ENCODE measurements around the gene SP1. TPM values are rescaled to one million over a fixed set of nuclear protein-coding genes. Genes with fewer than 3 reads are reported as not detected.

SP1 gene
- total RNA-seq, 1 experiment from 2014 or later = 76.8 TPM

GRCh38 chr12:53378222-53378621 lies 1.8 kb upstream of the SP1 start:
- Histone ChIP-seq H2BK20ac (ENCODE audit: low read depth, low read length, poor library complexity, severe bottlenecking) (no peak overlapping the region), H2BK5ac (ENCODE audit: insufficient read length, low read length) (no peak overlapping the region), H3K23ac (ENCODE audit: insufficient read length, low read depth, low read length) (no peak overlapping the region), H3K14ac (ENCODE audit: insufficient read depth, low read length) (no peak overlapping the region), H2AK5ac (ENCODE audit: insufficient read length, low read length) (no peak overlapping the region), H3K4me2 (ENCODE audit: insufficient read depth, insufficient read length, low read length) (no peak overlapping the region), H3K79me2 (ENCODE audit: insufficient read depth, low read length) (peaks cover 12% of the 10 kb centered on the region; the same call in 1 of the 2 replicates), H3K4ac (ENCODE audit: low read depth, low read length) (no peak overlapping the region), H3K27me3 (ENCODE audit: insufficient read depth, low read length) (no peaks in the 10 kb centered on the region), H2BK15ac (ENCODE audit: low read depth, low read length) (no peak overlapping the region), H4K91ac (ENCODE audit: insufficient read length, low read depth, low read length) (no peak overlapping the region), H4K8ac (replicated peaks; ENCODE audit: insufficient read length, low read depth, low read length) (no peak overlapping the region), H2BK120ac (ENCODE audit: low read depth, low read length, poor library complexity, severe bottlenecking) (no peak overlapping the region), H4K20me1 (ENCODE audit: control insufficient read depth, insufficient read depth, insufficient read length) (no peaks in the 10 kb centered on the region), H3K27ac (ENCODE audit: insufficient read length, low read depth, low read length) (peak overlapping the region; percentile 71), H2AFZ (ENCODE audit: low read length) (no peak overlapping the region), H3K4me1 (ENCODE audit: insufficient read depth, low read length) (peaks cover 1% of the 10 kb centered on the region), H3K79me1 (ENCODE audit: insufficient read depth, low read depth, low read length, poor library complexity, severe bottlenecking) (peaks cover 8% of the 10 kb centered on the region), H3K9me3 (ENCODE audit: control insufficient read depth, low read depth, low read length) (no peaks in the 10 kb centered on the region), H2BK12ac (ENCODE audit: insufficient read length, low read depth, low read length) (no peak overlapping the region), H3K23me2 (ENCODE audit: insufficient read length, low read depth, low read length, poor library complexity, severe bottlenecking) (peaks cover 3% of the 10 kb centered on the region), H3K56ac (ENCODE audit: insufficient read length, low read depth, low read length) (no peak overlapping the region), H3K18ac (ENCODE audit: insufficient read length, low read depth, low read length) (no peak overlapping the region), H3T11ph (ENCODE audit: low read length) (no peak overlapping the region), H3K9ac (ENCODE audit: extremely low read depth, insufficient read length, low read length) (no peak overlapping the region), H4K5ac (ENCODE audit: insufficient read length, low read depth, low read length) (no peak overlapping the region)
- H3K4me3 Mint-ChIP-seq = no peak overlapping the region
- peaks cover 0 to 3% of the 10 kb centered on the region in 2 experiments; a peak in 1 of 5 replicates for H3K9me3 Mint-ChIP-seq
- no peaks in the 10 kb centered on the region for H3K27me3 Mint-ChIP-seq (ENCODE audit: low read depth)
- peak overlapping the region; percentile 66 to 80 (median 73); a peak in 3 of 7 replicates for H3K27ac Mint-ChIP-seq
- TF ChIP-seq CTCF (conservative IDR thresholded peaks at IDR 0.05) = no peak
- H3K4me1 Mint-ChIP-seq = peaks cover 15 to 22% of the 10 kb centered on the region in 2 experiments
- no CpG with 5 or more reads among the region's 12 CpGs for WGBS (ENCODE audit: extremely low coverage, insufficient read length, low lambda C conversion rate)
- no peak for DNase-seq
- peaks cover 12 to 22% (median 21%) of the 10 kb centered on the region in 3 experiments; a peak in 6 of 7 replicates for H3K36me3 Mint-ChIP-seq (ENCODE audit: insufficient read depth in 1 of 3, low read depth in 3 of 3)

Measured in H9 (cell line).